Measurements from ENCODE around the gene ZSCAN23.
A peak's percentile ranks its signal among the peaks of the same experiment; 100 is the strongest.

The ZSCAN23 gene

GRCh38 chr6:28393912-28394662, 49.2 kb downstream of the ZSCAN23 start:
- Histone ChIP-seq H3K36me3 (ENCODE audit: control insufficient read depth, insufficient read depth, low read length) (peaks cover 16% of the 10 kb centered on the region), H3K9ac (ENCODE audit: low read length) (no peak overlapping the region), H3K27ac (ENCODE audit: low read depth, low read length) (no peak overlapping the region), H3K27me3 (ENCODE audit: control insufficient read depth, insufficient read depth, low read length) (no peaks in the 10 kb centered on the region), H3K4me1 (ENCODE audit: control insufficient read depth, insufficient read depth, low read length) (peaks cover 3% of the 10 kb centered on the region), H3K4me3 (ENCODE audit: low read length) (no peak overlapping the region)

DNA sequence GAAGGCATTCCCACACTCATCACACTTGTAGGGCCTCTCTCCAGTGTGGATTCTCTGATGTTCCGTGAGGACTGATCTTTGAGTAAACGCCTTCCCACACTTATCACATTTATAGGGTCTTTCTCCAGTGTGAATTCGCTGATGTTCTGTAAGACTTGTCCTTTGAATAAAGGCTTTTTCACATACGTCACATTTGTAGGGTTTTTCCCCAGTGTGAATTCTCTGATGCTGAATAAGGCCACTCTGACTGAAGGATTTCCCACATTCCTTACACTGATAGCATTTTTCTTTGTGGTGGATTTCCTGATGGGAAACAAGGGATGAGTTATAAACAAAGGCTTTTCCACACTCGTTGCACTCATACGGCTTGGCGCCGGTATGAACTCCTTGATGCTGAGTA, 52.6 kb downstream of the ZSCAN23 start:
- no peak overlapping the region for H3K4me3 ChIP-seq (ENCODE audit: low read length)
- no peaks in the 10 kb centered on the region for H3K4me1 ChIP-seq (ENCODE audit: control insufficient read depth, insufficient read depth, low read length)
- H3K36me3 ChIP-seq (ENCODE audit: control insufficient read depth, insufficient read depth, low read length): peaks cover 16% of the 10 kb centered on the region
- no peak overlapping the region for H3K9ac ChIP-seq (ENCODE audit: low read length)
- no peaks in the 10 kb centered on the region for H3K27me3 ChIP-seq (ENCODE audit: control insufficient read depth, insufficient read depth, low read length)
- H3K27ac ChIP-seq (ENCODE audit: low read depth, low read length): no peak overlapping the region

GRCh38 chr6:28384143-28384533, 59.2 kb downstream of the ZSCAN23 start:
- Histone ChIP-seq H3K9ac (ENCODE audit: low read length) (no peak overlapping the region), H3K4me3 (ENCODE audit: low read length) (no peak overlapping the region), H3K27me3 (ENCODE audit: control insufficient read depth, insufficient read depth, low read length) (no peaks in the 10 kb centered on the region), H3K36me3 (ENCODE audit: control insufficient read depth, insufficient read depth, low read length) (no peaks in the 10 kb centered on the region), H3K27ac (ENCODE audit: low read depth, low read length) (peak overlapping the region; percentile 61), H3K4me1 (ENCODE audit: control insufficient read depth, insufficient read depth, low read length) (peaks cover 5% of the 10 kb centered on the region)

DNA sequence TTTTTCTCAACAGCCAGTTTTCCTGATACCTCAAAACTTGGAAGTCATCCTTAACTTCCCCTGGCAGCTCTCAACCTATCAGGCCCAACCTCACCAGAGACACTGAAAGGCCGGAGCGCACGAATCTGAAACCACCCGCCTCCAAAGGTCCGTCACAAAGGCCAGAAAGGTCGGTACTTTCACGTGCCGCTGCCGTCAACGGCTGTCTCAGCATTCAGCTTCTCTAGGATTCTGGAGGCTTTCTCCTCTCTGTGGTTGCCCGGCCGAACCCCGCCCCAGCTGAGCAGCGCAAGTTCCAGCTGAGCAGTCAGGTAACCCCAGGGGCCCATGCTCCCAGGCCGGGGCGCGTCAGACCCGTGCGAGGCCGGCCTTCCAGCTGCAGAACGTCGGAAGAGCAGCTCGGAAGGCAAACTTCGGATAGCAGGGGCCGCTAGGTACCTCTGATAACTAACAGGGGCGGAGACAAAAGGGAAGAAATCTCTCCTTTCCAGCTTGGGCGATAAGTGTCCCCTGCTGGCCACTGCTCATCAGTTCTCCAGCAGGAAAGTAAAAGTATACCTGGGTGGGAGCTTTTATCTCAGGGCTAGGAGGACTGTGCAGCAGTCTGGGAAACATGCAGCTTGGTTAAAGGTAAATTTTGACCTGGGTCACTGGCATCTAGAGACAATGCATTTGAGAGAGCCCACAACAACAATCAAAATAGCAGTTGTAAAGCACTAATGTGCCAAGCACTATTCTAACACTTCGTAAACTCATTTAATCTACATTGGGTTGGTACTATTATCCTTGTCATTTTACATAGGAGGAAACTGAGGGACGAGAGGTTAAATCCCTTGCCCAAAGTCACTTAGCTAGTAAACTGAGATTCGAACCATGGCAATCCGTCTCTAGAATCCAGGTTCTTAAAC, 59.8 kb downstream of the ZSCAN23 start:
- peak overlapping the region; percentile 70 for H3K4me3 ChIP-seq (ENCODE audit: low read length)
- H3K27me3 ChIP-seq (ENCODE audit: control insufficient read depth, insufficient read depth, low read length): no peaks in the 10 kb centered on the region
- no peaks in the 10 kb centered on the region for H3K36me3 ChIP-seq (ENCODE audit: control insufficient read depth, insufficient read depth, low read length)
- peaks cover 5% of the 10 kb centered on the region for H3K4me1 ChIP-seq (ENCODE audit: control insufficient read depth, insufficient read depth, low read length)
- H3K27ac ChIP-seq (ENCODE audit: low read depth, low read length): peak overlapping the region; percentile 61
- peak overlapping the region; percentile 45 for H3K9ac ChIP-seq (ENCODE audit: low read length)

Data from rectal smooth muscle tissue (tissue), 1 donor.